Suprapubic skin (tissue), 4 donors: ENCODE data around the gene EPHB1.

Source experiments
- EP300 ChIP-seq: sonication (generic); formaldehyde crosslinking; IDR thresholded peaks from one replicate; pipeline ENCODE4 v1.6.1; 2017; ENCODE audit warnings: antibody characterized with exemption
- POLR2A ChIP-seq, 2 donors: fragments of 450-650 bp; IDR thresholded peaks; one replicate each; pipeline ENCODE4 v1.6.1; 2017; ENCODE audit warnings: antibody characterized with exemption in 2 of 2, mild to moderate bottlenecking in 2 of 2, moderate library complexity in 2 of 2
- POLR2AphosphoS5 ChIP-seq, 3 donors: sonication (generic); formaldehyde crosslinking; IDR thresholded peaks; one replicate each; pipeline ENCODE4 v1.6.1; 2017; ENCODE audit warnings: antibody characterized with exemption in 3 of 3
- TF ChIP-seq, protein P1 (sequence below), 2 donors: fragments of 200-600 bp in 1 of 2; fragments of 450-650 bp in 1 of 2; sonication (generic) in 1 of 2; IDR thresholded peaks; one replicate each; pipeline ENCODE4 v1.5.1; 2016 to 2019; ENCODE audit warnings: antibody characterized with exemption in 2 of 2, mild to moderate bottlenecking in 1 of 2, moderate library complexity in 1 of 2

- TF ChIP-seq, protein P1, sequence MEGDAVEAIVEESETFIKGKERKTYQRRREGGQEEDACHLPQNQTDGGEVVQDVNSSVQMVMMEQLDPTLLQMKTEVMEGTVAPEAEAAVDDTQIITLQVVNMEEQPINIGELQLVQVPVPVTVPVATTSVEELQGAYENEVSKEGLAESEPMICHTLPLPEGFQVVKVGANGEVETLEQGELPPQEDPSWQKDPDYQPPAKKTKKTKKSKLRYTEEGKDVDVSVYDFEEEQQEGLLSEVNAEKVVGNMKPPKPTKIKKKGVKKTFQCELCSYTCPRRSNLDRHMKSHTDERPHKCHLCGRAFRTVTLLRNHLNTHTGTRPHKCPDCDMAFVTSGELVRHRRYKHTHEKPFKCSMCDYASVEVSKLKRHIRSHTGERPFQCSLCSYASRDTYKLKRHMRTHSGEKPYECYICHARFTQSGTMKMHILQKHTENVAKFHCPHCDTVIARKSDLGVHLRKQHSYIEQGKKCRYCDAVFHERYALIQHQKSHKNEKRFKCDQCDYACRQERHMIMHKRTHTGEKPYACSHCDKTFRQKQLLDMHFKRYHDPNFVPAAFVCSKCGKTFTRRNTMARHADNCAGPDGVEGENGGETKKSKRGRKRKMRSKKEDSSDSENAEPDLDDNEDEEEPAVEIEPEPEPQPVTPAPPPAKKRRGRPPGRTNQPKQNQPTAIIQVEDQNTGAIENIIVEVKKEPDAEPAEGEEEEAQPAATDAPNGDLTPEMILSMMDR (IDR thresholded peaks at IDR 0.05) = no peak
- TF ChIP-seq POLR2AphosphoS5 (IDR thresholded peaks at IDR 0.05) (no peak), POLR2A (IDR thresholded peaks at IDR 0.05) (no peak), EP300 (no peak)
Measured at GRCh38 chr3:135155791-135156190, 360.7 kb downstream of the EPHB1 start.
